ENCODE results near the gene RREB1. TPM values are rescaled to one million over a fixed set of nuclear protein-coding genes. Genes with fewer than 3 reads are reported as not detected.

Gene RREB1
- total and polyA plus RNA-seq, 2 donors (not counting 3 experiments of a cell fraction or from before 2014, with no cell fraction given), result 3.7 to 33.0 TPM

GRCh38 chr6:7161253-7161623 is 53.5 kb downstream of the RREB1 start:
- Histone ChIP-seq H3K27me3 (ENCODE audit: control insufficient read depth in 2 of 2, insufficient read depth in 2 of 2, low read length in 2 of 2) (no peaks in the 10 kb centered on the region), H3K4me3 (replicated peaks in 1 of 3; ENCODE audit: insufficient read depth in 1 of 3, low read depth in 1 of 3, low read length in 3 of 3) (no peak overlapping the region), H3K27ac (ENCODE audit: insufficient read depth, low read depth, low read length) (no peak overlapping the region), H3K79me2 (ENCODE audit: control insufficient read depth, insufficient read depth, low read length) (peaks cover 83% of the 10 kb centered on the region), H3K9ac (replicated peaks; ENCODE audit: extremely low read depth, insufficient read depth, low read length) (no peak overlapping the region), H4K20me1 (replicated peaks; ENCODE audit: control insufficient read depth, extremely low read depth, insufficient read depth, low read length) (peaks cover 15% of the 10 kb centered on the region), H3K9me3 (replicated peaks; ENCODE audit: control insufficient read depth, insufficient read depth, low read length) (no peaks in the 10 kb centered on the region), H3K4me1 (ENCODE audit: control insufficient read depth, extremely low read depth, insufficient read depth, low read length) (no peaks in the 10 kb centered on the region), H3K36me3 (ENCODE audit: control insufficient read depth in 2 of 2, extremely low read depth in 1 of 2, insufficient read depth in 2 of 2, low read length in 2 of 2) (no peaks in the 10 kb centered on the region), H3K4me2 (ENCODE audit: insufficient read depth, low read length) (no peak overlapping the region), H2AFZ (ENCODE audit: low read depth, low read length) (no peak overlapping the region), H3K9me1 (replicated peaks; ENCODE audit: control insufficient read depth, extremely low read depth, insufficient read depth, low read length) (no peaks in the 10 kb centered on the region)
- DNase-seq (ENCODE audit: low read depth, low spot score), result no peak
- intact Hi-C loops (cut with micrococcal nuclease), result no loop called here
- BruUV-seq (replicated peaks), result no TSS peak
- ChIA-PET CTCF (interaction anchor here (0.7 to 1.6 kb wide), 3 partner anchors 9 to 94 kb away, joined by 3 to 4 read pairs (median 3); no protein-coding TSS in a partner anchor), POLR2A (no interaction called here)
- no peak for FAIRE-seq
- no peak for TF ChIP-seq MAX (IDR thresholded peaks at IDR 0.05; ENCODE audit: insufficient read depth, insufficient read length)
- TF ChIP-seq CTCF (IDR thresholded peaks at IDR 0.05; ENCODE audit: extremely low read depth in 1 of 2, insufficient read depth in 1 of 2, low read depth in 1 of 2, low read length in 2 of 2), result no peak
- no peak for TF ChIP-seq GATA2 (IDR thresholded peaks at IDR 0.05; ENCODE audit: insufficient read depth, insufficient read length, low read depth, low read length)
- TF ChIP-seq JUN (IDR thresholded peaks at IDR 0.05; ENCODE audit: borderline replicate concordance, insufficient read depth, insufficient read length, low read depth), result no peak
- TF ChIP-seq POLR2AphosphoS5 (IDR thresholded peaks at IDR 0.05; ENCODE audit: insufficient read depth, low read depth, low read length), result no peak
- no peak for TF ChIP-seq MYC (IDR thresholded peaks at IDR 0.05; ENCODE audit: low read depth, low read length)
- no peak for TF ChIP-seq EZH2 (IDR thresholded peaks at IDR 0.05; ENCODE audit: borderline replicate concordance, low read depth, low read length, severe bottlenecking)
- no peak for TF ChIP-seq FOS (IDR thresholded peaks at IDR 0.05; ENCODE audit: borderline replicate concordance, insufficient read depth, low read length)
- TF ChIP-seq POLR2A (IDR thresholded peaks at IDR 0.05; ENCODE audit: low read depth, low read length), result no peak
- dilution Hi-C loops (cut with MboI; ENCODE audit: extremely low pct_ligation_motif_present, low sequenced_read_pairs), result no loop called here

Measured in endothelial cell of umbilical vein (primary cell).